Activated T-helper 1 cell treated with anti-CD3 and anti-CD28 coated beads, Interleukin-12 subunit alpha, Interleukin-12 subunit beta, Interleukin-2, Interleukin-4 antibody, amounts not matched to agents 30 ng/mL and 10 ng/mL and 1 ng/mL, durations not matched to agents 14 hours and 24 hours and 36 hours (primary cell): ENCODE measurements around the gene ART3. TPM values are rescaled to one million over a fixed set of nuclear protein-coding genes. Genes with fewer than 3 reads are reported as not detected.

Experiments
- total RNA-seq: library from RNA; stranded (reverse); gene quantifications from 2 replicates; pipeline ENCODE4 v1.2.3, GENCODE V29; 2022

ART3 gene
- total RNA-seq, 1 donor from 2014 or later, result 0.49 TPM

Other genes starting within 250 kb of the ART3 start
- not detected in 2 replicates for gene PPEF2, start 172.3 kb upstream of the ART3 start, total RNA-seq
- gene NAAA, start 133.7 kb upstream of the ART3 start, total RNA-seq, result 31.3 and 31.8 TPM in 2 replicates
- gene SDAD1, start 83.8 kb upstream of the ART3 start, total RNA-seq, result 69.9 and 72.7 TPM in 2 replicates
- gene CXCL9, start 67.2 kb upstream of the ART3 start, total RNA-seq, result 0.10 TPM in 2 replicates
- gene CXCL10, start 51.2 kb upstream of the ART3 start, total RNA-seq, result 6.5 and 6.6 TPM in 2 replicates
- not detected in 2 replicates for gene CXCL11, start 38.6 kb upstream of the ART3 start, total RNA-seq
- gene NUP54, start 73.7 kb downstream of the ART3 start, total RNA-seq, result 70.6 and 75.1 TPM in 2 replicates
- gene SCARB2, start 139.1 kb downstream of the ART3 start, total RNA-seq, result 1.3 and 1.4 TPM in 2 replicates
- gene FAM47E, start 177.0 kb downstream of the ART3 start, total RNA-seq, result not detected in 2 replicates
- gene STBD1, start 232.0 kb downstream of the ART3 start, total RNA-seq, result 0.51 and 0.57 TPM in 2 replicates